Adipose tissue (tissue), 3 donors: Measurements from ENCODE around the gene KRT12. TPM values are rescaled to one million over a fixed set of nuclear protein-coding genes. Genes with fewer than 3 reads are reported as not detected.
"Not testable (repeated sequence)": the region's sequence is repeated elsewhere in the genome, so short reads cannot be mapped to it uniquely, and the experiment has no call there.

Experiments
- H3K27ac ChIP-seq: one replicate; pipeline ENCODE4 v1.5.1; 2013; ENCODE audit warnings: low read depth, low read length
- WGBS, 3 donors: extraction: QIAGEN DNeasy Blood & Tissue Kit; methylation state at CpG; one replicate each; pipeline ENCODE4 v1.1.7; 2013; 5-methylcytosine and 5-hydroxymethylcytosine counted together
- polyA plus RNA-seq, 3 donors: library from polyadenylated mRNA; stranded (reverse); fragments of 200-250 nt; gene quantifications; one replicate each; pipeline ENCODE4 v1.2.3, GENCODE V29; 2013
- donor health status: healthy with polysubstance abuse.
- donor health status: Bipolar disorder and iron deficiency.
- donor health status: healthy.

Gene KRT12
- polyA plus RNA-seq, 3 donors, result not detected

- WGBS, 3 donors, result 81 to 92% (median 92%) methylated on average over 7 of the region's 7 CpGs
- H3K27ac ChIP-seq, result no peak within 1 kb of the TSS
Measured at GRCh38 chr17:40822132-40822812, 44.8 kb downstream of the KRT12 start, which contains the start of gene KRT10. TSS of gene KRT10 (minus strand) at chr17:40822614. CDS start at chr17:40822585, 29 bp downstream.

GRCh38 chr17:40821536-40821935 lies 45.5 kb downstream of the KRT12 start:
- H3K27ac ChIP-seq, result no peak overlapping the region

GRCh38 chr17:40820228-40820838 lies 46.7 kb downstream of the KRT12 start:
- no peak overlapping the region for H3K27ac ChIP-seq
- 79 to 88% (median 87%) methylated on average over 9 of the region's 9 CpGs for WGBS, 3 donors

- 31 to 56% (median 47%) methylated on average over 9 of the region's 9 CpGs for WGBS, 3 donors
Measured at GRCh38 chr17:40819528-40820125, 47.4 kb downstream of the KRT12 start.

GRCh38 chr17:40818733-40819527 lies 48.1 kb downstream of the KRT12 start:
- WGBS, 3 donors, result 1 to 2% (median 1%) methylated on average over 63 to 73 of the region's 73 CpGs
- peak overlapping the region; percentile 77 for H3K27ac ChIP-seq

More at GRCh38 chr17:40819528-40820125, 47.4 kb downstream of the KRT12 start:
- H3K27ac ChIP-seq, result peak overlapping the region; percentile 68

GRCh38 chr17:40818343-40818732 lies 48.7 kb downstream of the KRT12 start:
- 14 to 22% (median 17%) methylated on average over 7 of the region's 7 CpGs for whole genome bisulfite sequencing, 3 donors

GRCh38 chr17:40817103-40817682 lies 49.8 kb downstream of the KRT12 start:
- WGBS, 3 donors, result 94 to 98% (median 96%) methylated on average over 4 of the region's 4 CpGs

More at GRCh38 chr17:40818343-40818732, 48.7 kb downstream of the KRT12 start:
- H3K27ac ChIP-seq, result peak overlapping the region; percentile 77

GRCh38 chr17:40816569-40816968 lies 50.5 kb downstream of the KRT12 start:
- 88 to 94% (median 93%) methylated on average over 3 of the region's 3 CpGs for WGBS, 3 donors

More at GRCh38 chr17:40817103-40817682, 49.8 kb downstream of the KRT12 start:
- H3K27ac ChIP-seq, result no peak overlapping the region

GRCh38 chr17:40815381-40815780 lies 51.6 kb downstream of the KRT12 start:
- H3K27ac ChIP-seq, result no peak overlapping the region
- 92 to 100% (median 94%) methylated on average over 1 of the region's 1 CpG for WGBS, 3 donors

More at GRCh38 chr17:40816569-40816968, 50.5 kb downstream of the KRT12 start:
- no peak overlapping the region for H3K27ac ChIP-seq

- not testable (repeated sequence) for H3K27ac ChIP-seq
- 79 to 87% (median 86%) methylated on average over 3 of the region's 3 CpGs for WGBS, 3 donors
Measured at GRCh38 chr17:40814657-40815056, 52.4 kb downstream of the KRT12 start.

- no peak overlapping the region for H3K27ac ChIP-seq
- WGBS, 3 donors, result 59 to 73% (median 72%) methylated on average over 4 of the region's 4 CpGs
Measured at GRCh38 chr17:40813804-40814203, 53.2 kb downstream of the KRT12 start.

- no peak overlapping the region for H3K27ac ChIP-seq
- 68 to 84% (median 83%) methylated on average over 3 of the region's 3 CpGs for WGBS, 3 donors
Measured at GRCh38 chr17:40812639-40813038, 54.4 kb downstream of the KRT12 start.

Other genes starting within 250 kb of the KRT12 start
- 10 to 100 TPM; 34.8 to 98.0 (median 68.4) TPM for gene SMARCE1, start 219.4 kb downstream of the KRT12 start, polyA plus RNA-seq
- 10 to 100 TPM in 1 of 3 donors, under 1 TPM in 2; 0.77 to 15.9 (median 0.98) TPM for gene KRT222, start 202.0 kb downstream of the KRT12 start, polyA plus RNA-seq
- gene KRT24, start 163.5 kb downstream of the KRT12 start, polyA plus RNA-seq, result under 1 TPM; 0.03 to 0.79 (median 0.22) TPM
- not detected for gene KRT25, start 111.9 kb downstream of the KRT12 start, polyA plus RNA-seq
- gene KRT26, start 95.0 kb downstream of the KRT12 start, polyA plus RNA-seq, result not detected
- 1 to 10 TPM in 1 of 3 donors, under 1 TPM in 1, not detected in 1; 0.15 to 2.9 TPM for gene KRT27, start 84.7 kb downstream of the KRT12 start, polyA plus RNA-seq
- gene KRT28, start 67.3 kb downstream of the KRT12 start, polyA plus RNA-seq, result not detected
- gene KRT10, start 44.6 kb downstream of the KRT12 start, polyA plus RNA-seq, result 10 to 100 TPM; 18.1 to 46.3 (median 35.0) TPM
- 1 to 10 TPM in 1 of 3 donors, under 1 TPM in 2; 0.03 to 6.9 (median 0.22) TPM for gene KRT20, start 18.0 kb upstream of the KRT12 start, polyA plus RNA-seq
- 1 to 10 TPM in 1 of 3 donors, under 1 TPM in 2; 0.61 to 1.8 (median 0.89) TPM for gene KRT23, start 70.4 kb upstream of the KRT12 start, polyA plus RNA-seq
- under 1 TPM in 1 of 3 donors, not detected in 2; 0.06 TPM for gene KRT39, start 99.7 kb upstream of the KRT12 start, polyA plus RNA-seq
- gene KRT40, start 117.1 kb upstream of the KRT12 start, polyA plus RNA-seq, result under 1 TPM in 1 of 3 donors, not detected in 2; 0.15 TPM
- not detected for gene KRTAP3-3, start 126.9 kb upstream of the KRT12 start, polyA plus RNA-seq
- gene KRTAP3-2, start 132.7 kb upstream of the KRT12 start, polyA plus RNA-seq, result not detected
- gene KRTAP3-1, start 141.9 kb upstream of the KRT12 start, polyA plus RNA-seq, result not detected
- under 1 TPM in 1 of 3 donors, not detected in 2; 0.07 TPM for gene KRTAP1-5, start 160.0 kb upstream of the KRT12 start, polyA plus RNA-seq
- not detected for gene KRTAP1-4, start 163.0 kb upstream of the KRT12 start, polyA plus RNA-seq
- gene KRTAP1-3, start 167.7 kb upstream of the KRT12 start, polyA plus RNA-seq, result not detected
- not detected for gene KRTAP1-1, start 174.2 kb upstream of the KRT12 start, polyA plus RNA-seq
- not detected for gene KRTAP2-1, start 180.1 kb upstream of the KRT12 start, polyA plus RNA-seq
- not detected for gene KRTAP2-2, start 188.0 kb upstream of the KRT12 start, polyA plus RNA-seq
- gene KRTAP2-3, start 192.9 kb upstream of the KRT12 start, polyA plus RNA-seq, result not detected
- not detected for gene KRTAP2-4, start 198.7 kb upstream of the KRT12 start, polyA plus RNA-seq
- gene KRTAP4-7, start 216.9 kb upstream of the KRT12 start, polyA plus RNA-seq, result not detected
- not detected for gene KRTAP4-8, start 230.9 kb upstream of the KRT12 start, polyA plus RNA-seq
- not detected for gene KRTAP4-16, start 235.0 kb upstream of the KRT12 start, polyA plus RNA-seq
- gene KRTAP4-9, start 238.2 kb upstream of the KRT12 start, polyA plus RNA-seq, result not detected